ENCODE data around the gene DENND4A. TPM values are rescaled to one million over a fixed set of nuclear protein-coding genes. Genes with fewer than 3 reads are reported as not detected.

Gene DENND4A
- total RNA-seq, 4 donors from 2014 or later: 38.8 to 64.8 (median 52.3) TPM

DNA sequence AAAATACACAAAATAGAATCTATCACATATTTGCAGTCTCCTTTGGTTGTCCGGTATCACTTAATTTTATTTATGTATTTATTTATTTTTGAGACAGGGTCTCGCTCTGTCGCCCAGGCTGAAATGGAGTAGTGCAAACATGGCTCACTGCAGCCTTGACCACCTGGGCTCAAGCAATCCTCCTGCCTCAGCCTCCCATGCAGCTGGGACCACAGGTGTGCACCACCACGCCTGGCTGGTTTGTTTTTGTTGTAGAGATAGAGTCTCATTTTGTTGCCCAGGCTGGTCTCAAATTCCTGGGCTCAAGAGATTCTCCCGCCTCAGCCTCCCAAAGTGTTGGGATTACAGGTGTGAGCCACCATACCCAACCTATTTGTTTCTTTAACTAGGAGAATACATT lies 33.9 kb downstream of the DENND4A start:
- ATAC-seq (ENCODE audit: low FRiP score) (no peak), DNase-seq (ENCODE audit: low spot score) (no peak)
- TF ChIP-seq, protein P1, sequence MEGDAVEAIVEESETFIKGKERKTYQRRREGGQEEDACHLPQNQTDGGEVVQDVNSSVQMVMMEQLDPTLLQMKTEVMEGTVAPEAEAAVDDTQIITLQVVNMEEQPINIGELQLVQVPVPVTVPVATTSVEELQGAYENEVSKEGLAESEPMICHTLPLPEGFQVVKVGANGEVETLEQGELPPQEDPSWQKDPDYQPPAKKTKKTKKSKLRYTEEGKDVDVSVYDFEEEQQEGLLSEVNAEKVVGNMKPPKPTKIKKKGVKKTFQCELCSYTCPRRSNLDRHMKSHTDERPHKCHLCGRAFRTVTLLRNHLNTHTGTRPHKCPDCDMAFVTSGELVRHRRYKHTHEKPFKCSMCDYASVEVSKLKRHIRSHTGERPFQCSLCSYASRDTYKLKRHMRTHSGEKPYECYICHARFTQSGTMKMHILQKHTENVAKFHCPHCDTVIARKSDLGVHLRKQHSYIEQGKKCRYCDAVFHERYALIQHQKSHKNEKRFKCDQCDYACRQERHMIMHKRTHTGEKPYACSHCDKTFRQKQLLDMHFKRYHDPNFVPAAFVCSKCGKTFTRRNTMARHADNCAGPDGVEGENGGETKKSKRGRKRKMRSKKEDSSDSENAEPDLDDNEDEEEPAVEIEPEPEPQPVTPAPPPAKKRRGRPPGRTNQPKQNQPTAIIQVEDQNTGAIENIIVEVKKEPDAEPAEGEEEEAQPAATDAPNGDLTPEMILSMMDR (IDR thresholded peaks at IDR 0.05): no peak

DNA sequence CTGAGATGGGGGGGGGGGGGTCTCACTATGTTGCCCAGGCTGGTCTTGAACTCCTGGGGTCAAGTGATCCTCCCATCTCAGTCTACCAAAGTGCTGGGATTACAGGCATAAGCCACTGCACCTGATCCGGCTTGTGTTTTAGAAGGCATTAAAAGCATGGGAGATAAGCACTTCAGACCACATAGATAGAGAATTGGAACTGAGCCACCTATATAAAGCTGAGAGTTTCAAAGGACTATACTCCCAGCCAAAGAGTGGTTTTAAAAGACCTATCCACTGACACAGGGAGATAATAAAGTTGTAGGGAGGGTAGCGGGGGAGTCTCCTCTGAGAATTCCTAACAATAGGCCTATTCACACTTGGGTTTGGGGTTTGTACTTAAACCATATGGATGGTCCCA lies 34.8 kb downstream of the DENND4A start:
- DNase-seq (ENCODE audit: low spot score): no peak
- no peak for ATAC-seq (ENCODE audit: low FRiP score)
- TF ChIP-seq, protein P1 (IDR thresholded peaks at IDR 0.05): no peak

DNA sequence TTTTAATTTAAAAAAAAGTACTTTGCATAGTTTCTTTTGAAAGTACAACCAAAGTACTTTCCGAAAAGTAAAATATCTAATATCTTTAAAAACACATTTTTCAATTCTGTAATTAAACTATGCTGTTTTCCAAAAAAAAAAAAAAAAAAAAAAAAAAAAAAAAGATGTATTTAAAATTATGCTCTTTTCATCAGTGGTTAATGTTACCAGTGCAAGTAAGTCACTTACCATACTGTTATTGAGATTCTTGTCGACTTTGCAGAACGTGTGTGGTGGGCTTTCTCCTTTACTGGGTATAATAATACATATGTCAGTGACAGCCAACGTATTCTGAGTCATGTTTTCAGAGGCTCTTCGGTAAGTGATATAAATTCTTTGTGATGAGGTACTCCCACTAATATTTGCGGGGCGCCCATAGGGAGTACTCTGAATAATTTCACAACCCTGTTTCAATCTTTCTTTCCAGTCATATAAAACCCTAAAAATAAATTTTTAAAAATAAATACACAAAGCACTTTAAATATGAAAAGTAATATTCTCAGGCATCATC lies 39.9 kb downstream of the DENND4A start:
- no peak for ATAC-seq (ENCODE audit: low FRiP score)
- no peak for DNase-seq (ENCODE audit: low spot score)
- TF ChIP-seq, protein P1 (IDR thresholded peaks at IDR 0.05): no peak

DNA sequence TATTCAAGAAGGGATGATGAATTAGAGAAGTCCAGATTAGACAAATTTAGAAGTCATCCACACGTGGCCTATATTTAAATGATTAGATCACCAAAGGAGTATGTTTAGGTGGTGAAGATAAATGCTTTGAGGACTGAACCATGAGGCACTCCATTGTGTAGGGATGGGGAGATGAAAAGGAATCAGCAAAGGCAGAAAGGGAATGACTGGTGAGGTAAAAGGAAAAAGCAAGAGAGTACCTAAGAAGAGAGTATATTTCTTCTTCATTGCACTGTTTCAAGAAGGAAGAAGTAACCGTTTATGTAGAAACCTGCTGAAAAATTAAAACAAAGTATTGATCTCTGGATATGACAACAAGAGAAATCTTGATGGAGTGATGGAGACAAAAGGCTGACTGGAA lies 40.7 kb downstream of the DENND4A start:
- TF ChIP-seq, protein P1 (IDR thresholded peaks at IDR 0.05): no peak
- ATAC-seq (ENCODE audit: low FRiP score): no peak

DNA sequence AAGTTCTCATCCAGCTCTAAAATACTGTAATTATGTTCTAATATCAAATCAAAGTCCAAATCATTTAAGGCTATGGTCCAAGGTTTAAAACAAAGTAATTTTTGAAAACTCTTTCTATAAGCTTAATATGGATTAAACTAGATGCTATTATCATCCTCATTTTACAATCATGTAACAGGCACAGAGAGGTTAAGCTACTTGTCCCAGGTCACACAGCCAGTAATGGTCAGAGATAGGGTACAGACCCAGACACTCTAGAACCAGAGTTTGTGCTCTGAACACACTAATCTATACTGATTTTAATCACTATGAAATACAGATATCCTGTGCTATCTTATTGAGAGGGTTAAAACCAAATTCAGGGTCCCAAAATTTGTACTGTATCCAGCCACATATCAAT lies 44.8 kb downstream of the DENND4A start:
- ATAC-seq (ENCODE audit: low FRiP score): no peak
- TF ChIP-seq, protein P1 (IDR thresholded peaks at IDR 0.05): no peak
- DNase-seq (ENCODE audit: low spot score): no peak

More for the DNA sequence above, 40.7 kb downstream of the DENND4A start:
- DNase-seq (ENCODE audit: low spot score): no peak

DNA sequence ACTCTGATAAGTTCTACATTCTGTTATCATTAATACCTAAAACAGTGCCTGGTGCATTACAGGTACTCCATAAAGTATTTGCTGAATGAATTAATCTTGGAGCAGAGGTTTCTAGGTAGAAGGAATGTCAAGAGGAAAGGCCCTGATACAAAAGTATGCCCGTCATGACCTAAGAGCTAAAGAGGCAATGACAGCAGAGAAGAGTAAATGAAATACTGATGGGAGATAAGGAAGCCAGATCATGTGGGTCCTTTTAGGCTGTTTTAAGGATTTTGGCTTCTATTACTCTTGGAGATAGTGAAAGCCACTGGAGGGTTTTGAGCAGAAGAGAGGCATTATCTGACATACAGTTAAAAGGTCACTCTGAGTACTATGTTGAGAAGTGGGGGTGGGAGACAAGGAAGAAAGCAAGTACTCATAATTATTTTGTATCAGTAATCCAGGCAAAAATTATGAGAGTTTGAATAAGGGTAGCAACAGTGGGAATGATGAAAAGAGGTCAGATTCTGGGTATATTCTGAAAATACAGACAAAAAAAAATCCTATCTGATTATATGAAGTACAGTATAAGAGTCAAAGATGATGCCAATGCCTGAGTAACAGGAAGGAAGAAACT lies 48.3 kb downstream of the DENND4A start:
- TF ChIP-seq, protein P1 (IDR thresholded peaks at IDR 0.05): no peak
- ATAC-seq (ENCODE audit: low FRiP score) (no peak), DNase-seq (ENCODE audit: low spot score) (no peak)

DNA sequence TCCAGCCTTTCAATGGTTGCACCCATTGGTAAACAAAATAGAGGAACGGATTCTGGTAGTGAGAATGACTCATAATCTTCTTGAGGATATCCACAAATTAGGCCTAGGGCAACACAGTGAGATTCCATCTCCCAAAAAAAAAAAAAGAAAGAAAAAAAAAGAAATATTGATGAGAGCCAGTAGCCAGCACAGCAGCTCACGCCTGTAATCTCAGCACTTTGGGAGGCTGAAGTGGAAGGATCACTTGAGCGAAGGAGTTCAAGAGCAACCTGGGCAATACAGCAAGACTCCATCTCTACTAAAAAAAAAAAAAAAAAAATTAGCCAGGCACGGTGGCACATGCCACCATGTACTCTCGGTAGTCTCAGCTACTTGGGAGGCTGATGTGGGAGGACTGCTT lies 51.9 kb downstream of the DENND4A start:
- DNase-seq (ENCODE audit: low spot score) (no peak), ATAC-seq (ENCODE audit: low FRiP score) (no peak)
- TF ChIP-seq, protein P1 (IDR thresholded peaks at IDR 0.05): no peak
